WTC11 (cell line): ENCODE results near the gene FRK.

ENCODE experiments used
- CREB1 ChIP-seq: sonication (generic); formaldehyde crosslinking; IDR thresholded peaks from 2 replicates; pipeline ENCODE4 v1.8.0; 2023; ENCODE audit warnings: mild to moderate bottlenecking, missing genetic modification reagents
- CREM ChIP-seq: sonication (generic); formaldehyde crosslinking; IDR thresholded peaks from 2 replicates; pipeline ENCODE4 v1.8.1; 2022; ENCODE audit warnings: mild to moderate bottlenecking, missing genetic modification reagents, moderate library complexity

- TF ChIP-seq CREB1 (CRISPR knock-in tag), result no peak
- TF ChIP-seq CREM, result no peak
Measured at GRCh38 chr6:116010790-116011401, 49.8 kb downstream of the FRK start.
